ENCODE measurements around the gene POFUT1.

GRCh38 chr20:32162351-32162750 is 45.3 kb upstream of the POFUT1 start:
- TF ChIP-seq, protein P1, sequence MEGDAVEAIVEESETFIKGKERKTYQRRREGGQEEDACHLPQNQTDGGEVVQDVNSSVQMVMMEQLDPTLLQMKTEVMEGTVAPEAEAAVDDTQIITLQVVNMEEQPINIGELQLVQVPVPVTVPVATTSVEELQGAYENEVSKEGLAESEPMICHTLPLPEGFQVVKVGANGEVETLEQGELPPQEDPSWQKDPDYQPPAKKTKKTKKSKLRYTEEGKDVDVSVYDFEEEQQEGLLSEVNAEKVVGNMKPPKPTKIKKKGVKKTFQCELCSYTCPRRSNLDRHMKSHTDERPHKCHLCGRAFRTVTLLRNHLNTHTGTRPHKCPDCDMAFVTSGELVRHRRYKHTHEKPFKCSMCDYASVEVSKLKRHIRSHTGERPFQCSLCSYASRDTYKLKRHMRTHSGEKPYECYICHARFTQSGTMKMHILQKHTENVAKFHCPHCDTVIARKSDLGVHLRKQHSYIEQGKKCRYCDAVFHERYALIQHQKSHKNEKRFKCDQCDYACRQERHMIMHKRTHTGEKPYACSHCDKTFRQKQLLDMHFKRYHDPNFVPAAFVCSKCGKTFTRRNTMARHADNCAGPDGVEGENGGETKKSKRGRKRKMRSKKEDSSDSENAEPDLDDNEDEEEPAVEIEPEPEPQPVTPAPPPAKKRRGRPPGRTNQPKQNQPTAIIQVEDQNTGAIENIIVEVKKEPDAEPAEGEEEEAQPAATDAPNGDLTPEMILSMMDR (IDR thresholded peaks at IDR 0.05; ENCODE audit: extremely low read depth in 1 of 2, insufficient read depth in 1 of 2, low read depth in 1 of 2, low read length in 2 of 2): no peak
- TF ChIP-seq MAX (IDR thresholded peaks at IDR 0.05; ENCODE audit: insufficient read depth, insufficient read length): no peak
- no peak for TF ChIP-seq POLR2A (IDR thresholded peaks at IDR 0.05; ENCODE audit: low read depth, low read length)
- no peak for TF ChIP-seq FOS (IDR thresholded peaks at IDR 0.05; ENCODE audit: borderline replicate concordance, insufficient read depth, low read length)
- TF ChIP-seq POLR2AphosphoS5 (IDR thresholded peaks at IDR 0.05; ENCODE audit: insufficient read depth, low read depth, low read length): no peak
- no peak for TF ChIP-seq MYC (IDR thresholded peaks at IDR 0.05; ENCODE audit: low read depth, low read length)
- no peak for TF ChIP-seq GATA2 (IDR thresholded peaks at IDR 0.05; ENCODE audit: insufficient read depth, insufficient read length, low read depth, low read length)
- TF ChIP-seq EZH2 (IDR thresholded peaks at IDR 0.05; ENCODE audit: borderline replicate concordance, low read depth, low read length, severe bottlenecking): no peak
